Left lung (tissue), 10 donors: Measurements from ENCODE around the gene TCERG1L. TPM values are rescaled to one million over a fixed set of nuclear protein-coding genes. Genes with fewer than 3 reads are reported as not detected.

ENCODE experiments used
- ATAC-seq: fragments of 200-7000 bp; cut with Tn5 transposase; one replicate; pipeline ENCODE4 v1.9.1; 2020; ENCODE audit warnings: moderate library complexity
- DNase-seq, 4 donors: peaks; one replicate each; pipeline ENCODE4 v3.0.0-alpha.2; 2013 to 2020
- H3K27ac ChIP-seq, 2 donors: fragments of 200-600 bp; sonication (generic) in 1 of 2; one replicate each; pipeline versions ENCODE4 v1.5.0 to v1.8.0; 2020 to 2021
- H3K27me3 ChIP-seq, 2 donors: fragments of 200-600 bp; sonication (generic) in 1 of 2; one replicate each; pipeline versions ENCODE4 v1.5.0 to v1.8.0; 2020 to 2021
- H3K36me3 ChIP-seq, 2 donors: fragments of 200-600 bp; sonication (generic) in 1 of 2; one replicate each; pipeline versions ENCODE4 v1.5.0 to v1.8.0; 2020 to 2021
- H3K4me1 ChIP-seq, 2 donors: fragments of 200-600 bp; one replicate each; pipeline ENCODE4 v1.8.0; 2021
- H3K4me3 ChIP-seq, 2 donors: fragments of 200-600 bp; sonication (generic) in 1 of 2; one replicate each; pipeline versions ENCODE4 v1.5.0 to v1.8.0; 2020 to 2021; ENCODE audit warnings: mild to moderate bottlenecking in 1 of 2
- H3K9me3 ChIP-seq, 2 donors: fragments of 200-600 bp; sonication (generic) in 1 of 2; one replicate each; pipeline versions ENCODE4 v1.5.0 to v1.8.0; 2020 to 2021
- intact Hi-C, 2 donors: fragments of 100-400 bp; cut with DNase I; formaldehyde crosslinking; loops; one replicate each; pipeline versions ENCODE4 v1.11.2 to v1.14.2; 2022
- polyA plus RNA-seq, 6 donors: library from polyadenylated mRNA; unstranded; fragments of 120-200 nt; gene quantifications; one replicate each; pipeline ENCODE4 v1.2.1, GENCODE V29; 2013; ENCODE audit not compliant: insufficient read length in 6 of 6
- total RNA-seq, 2 donors: library from RNA; stranded (reverse); fragmentation: NEBNext Ultra II Directional; extraction: Animal tissue kit (Norgen Biotek cat#: 25700); gene quantifications; one replicate each; pipeline ENCODE4 v1.2.1, GENCODE V29; 2021
- TF ChIP-seq, protein P1 (sequence below), 2 donors: fragments of 200-600 bp; sonication (generic) in 1 of 2; IDR thresholded peaks; one replicate each; pipeline versions ENCODE4 v1.5.0 to v1.8.0; 2021; ENCODE audit warnings: antibody characterized with exemption in 2 of 2
- donor health status: DM: no; HTN: yes; CAD: no.
- donor health status: DM: no; HTN: no; CAD: no.

TCERG1L gene
- total and polyA plus RNA-seq, 8 donors: 0.35 to 0.72 (median 0.48) TPM; not detected in 2

DNA sequence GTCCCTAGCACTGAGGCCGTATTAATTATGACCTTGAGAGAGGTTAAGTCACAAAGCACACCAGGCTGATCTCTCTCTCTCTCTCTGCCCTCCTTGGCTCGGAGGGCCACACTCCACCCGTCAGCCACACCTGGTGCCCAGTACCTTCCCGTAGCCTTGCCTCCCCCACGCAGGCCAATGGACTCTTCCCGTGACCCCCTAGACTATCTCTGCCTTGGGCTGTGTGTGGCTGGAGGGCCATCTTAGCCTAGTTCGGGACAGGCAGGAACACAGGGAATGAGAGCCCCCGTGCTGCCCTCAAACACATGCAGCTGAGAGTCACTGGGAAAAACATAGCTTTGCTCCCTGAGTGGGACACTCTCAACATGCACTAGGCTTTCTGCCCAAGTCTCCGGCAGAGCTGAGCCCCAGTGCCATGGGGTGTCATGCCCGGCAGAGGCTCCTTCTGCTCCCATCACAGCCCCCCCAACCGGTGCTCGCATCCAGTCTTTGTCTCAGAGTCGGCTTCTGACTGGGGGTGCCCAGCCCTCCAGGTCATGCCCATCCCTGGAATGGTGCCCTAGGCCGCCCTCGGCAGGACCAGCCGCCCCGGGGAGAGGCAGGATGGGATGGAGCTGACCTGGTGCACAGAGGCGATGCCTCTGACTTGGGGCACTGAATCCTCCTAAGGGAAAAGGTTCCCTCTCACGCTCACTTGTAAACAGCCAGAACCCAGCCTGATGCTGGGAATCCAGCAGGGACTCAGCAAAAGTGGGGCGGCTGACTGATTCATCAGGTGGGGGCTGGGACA, 63.0 kb downstream of the TCERG1L start:
- Histone ChIP-seq H3K9me3 (no peaks in the 10 kb centered on the region), H3K36me3 (no peaks in the 10 kb centered on the region), H3K27ac (no peak overlapping the region), H3K27me3 (peaks cover 4 to 90% of the 10 kb centered on the region in 2 donors), H3K4me3 (no peak overlapping the region), H3K4me1 (no peaks in the 10 kb centered on the region)
- TF ChIP-seq, protein P1, sequence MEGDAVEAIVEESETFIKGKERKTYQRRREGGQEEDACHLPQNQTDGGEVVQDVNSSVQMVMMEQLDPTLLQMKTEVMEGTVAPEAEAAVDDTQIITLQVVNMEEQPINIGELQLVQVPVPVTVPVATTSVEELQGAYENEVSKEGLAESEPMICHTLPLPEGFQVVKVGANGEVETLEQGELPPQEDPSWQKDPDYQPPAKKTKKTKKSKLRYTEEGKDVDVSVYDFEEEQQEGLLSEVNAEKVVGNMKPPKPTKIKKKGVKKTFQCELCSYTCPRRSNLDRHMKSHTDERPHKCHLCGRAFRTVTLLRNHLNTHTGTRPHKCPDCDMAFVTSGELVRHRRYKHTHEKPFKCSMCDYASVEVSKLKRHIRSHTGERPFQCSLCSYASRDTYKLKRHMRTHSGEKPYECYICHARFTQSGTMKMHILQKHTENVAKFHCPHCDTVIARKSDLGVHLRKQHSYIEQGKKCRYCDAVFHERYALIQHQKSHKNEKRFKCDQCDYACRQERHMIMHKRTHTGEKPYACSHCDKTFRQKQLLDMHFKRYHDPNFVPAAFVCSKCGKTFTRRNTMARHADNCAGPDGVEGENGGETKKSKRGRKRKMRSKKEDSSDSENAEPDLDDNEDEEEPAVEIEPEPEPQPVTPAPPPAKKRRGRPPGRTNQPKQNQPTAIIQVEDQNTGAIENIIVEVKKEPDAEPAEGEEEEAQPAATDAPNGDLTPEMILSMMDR (IDR thresholded peaks at IDR 0.05): no peak
- DNase-seq: peak in 1 of 4 donors; percentile 76
- intact Hi-C loops: no loop called here
- ATAC-seq: no peak

GRCh38 chr10:131247873-131248272, 63.6 kb downstream of the TCERG1L start:
- Histone ChIP-seq H3K27me3 (peaks cover 4 to 84% of the 10 kb centered on the region in 2 donors), H3K4me3 (no peak overlapping the region), H3K27ac (no peak overlapping the region), H3K4me1 (no peaks in the 10 kb centered on the region), H3K9me3 (no peaks in the 10 kb centered on the region), H3K36me3 (no peaks in the 10 kb centered on the region)
- no peak for ATAC-seq
- intact Hi-C loops: no loop called here
- no peak for DNase-seq
- TF ChIP-seq, protein P1 (IDR thresholded peaks at IDR 0.05): no peak

DNA sequence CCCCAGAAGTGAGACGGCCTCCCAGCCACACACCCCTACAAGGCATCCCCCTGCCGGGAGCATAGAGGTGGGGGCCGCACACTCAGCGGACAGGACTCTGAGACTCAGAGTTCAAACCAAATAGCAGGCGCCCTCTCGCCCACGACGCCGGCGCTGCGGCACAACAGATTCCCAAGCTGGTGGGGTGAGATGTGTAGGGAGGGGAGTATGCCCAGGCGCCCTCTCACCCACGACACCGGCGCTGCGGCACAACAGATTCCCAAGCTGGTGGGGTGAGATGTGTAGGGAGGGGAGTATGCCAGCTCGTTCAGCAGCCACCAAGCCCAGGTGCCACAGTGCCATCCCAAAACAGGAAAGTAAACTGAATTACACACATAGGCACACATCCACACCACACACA, 64.7 kb downstream of the TCERG1L start:
- intact Hi-C loops: no loop called here
- Histone ChIP-seq H3K27me3 (peaks cover 4 to 73% of the 10 kb centered on the region in 2 donors), H3K4me3 (no peak overlapping the region), H3K36me3 (no peaks in the 10 kb centered on the region), H3K27ac (no peak overlapping the region), H3K9me3 (no peaks in the 10 kb centered on the region), H3K4me1 (no peaks in the 10 kb centered on the region)
- TF ChIP-seq, protein P1 (IDR thresholded peaks at IDR 0.05): no peak
- DNase-seq (peak in 1 of 4 donors; percentile 72), ATAC-seq (no peak)

- DNase-seq: peak in 1 of 4 donors; percentile 60
- Histone ChIP-seq H3K27ac (no peak overlapping the region), H3K4me1 (no peaks in the 10 kb centered on the region), H3K4me3 (no peak overlapping the region), H3K36me3 (no peaks in the 10 kb centered on the region), H3K9me3 (no peaks in the 10 kb centered on the region), H3K27me3 (peaks cover 4 to 68% of the 10 kb centered on the region in 2 donors)
- intact Hi-C loops: no loop called here
- TF ChIP-seq, protein P1 (IDR thresholded peaks at IDR 0.05): no peak
- ATAC-seq: no peak
These were observed 65.4 kb downstream of the TCERG1L start for GRCh38 chr10:131246089-131246488.

- TF ChIP-seq, protein P1 (IDR thresholded peaks at IDR 0.05): no peak
- Histone ChIP-seq H3K36me3 (no peaks in the 10 kb centered on the region), H3K9me3 (no peaks in the 10 kb centered on the region), H3K27me3 (peaks cover 4 to 68% of the 10 kb centered on the region in 2 donors), H3K27ac (no peak overlapping the region), H3K4me1 (no peaks in the 10 kb centered on the region), H3K4me3 (no peak overlapping the region)
- intact Hi-C loops: no loop called here
- DNase-seq (peak in 1 of 4 donors; percentile 52), ATAC-seq (no peak)
These were observed 66.0 kb downstream of the TCERG1L start for GRCh38 chr10:131245475-131246059.
